Islet of Langerhans (tissue), 1 donor: ENCODE data around the gene AK4.

Source experiments
- FAIRE-seq: peaks from one replicate; lab custom pipeline; 2011; peaks lifted over from hg19 to GRCh38; lab: Jason Lieb, UNC

Gene AK4

GRCh38 chr1:65176591-65176990 lies 28.6 kb downstream of the AK4 start:
- FAIRE-seq: no peak

GRCh38 chr1:65177457-65177856 lies 29.5 kb downstream of the AK4 start:
- no peak for FAIRE-seq

- FAIRE-seq: no peak
Observed at GRCh38 chr1:65178235-65178634, 30.2 kb downstream of the AK4 start.

- FAIRE-seq: no peak
Observed at GRCh38 chr1:65179148-65179547, 31.1 kb downstream of the AK4 start.

GRCh38 chr1:65180977-65181376 lies 33.0 kb downstream of the AK4 start:
- FAIRE-seq: no peak

- FAIRE-seq: no peak
Observed at GRCh38 chr1:65182658-65183268, 34.8 kb downstream of the AK4 start.

GRCh38 chr1:65189576-65190115 lies 41.6 kb downstream of the AK4 start:
- no peak for FAIRE-seq

GRCh38 chr1:65190229-65190628 lies 42.2 kb downstream of the AK4 start:
- FAIRE-seq: no peak

GRCh38 chr1:65193129-65193695 lies 45.2 kb downstream of the AK4 start:
- no peak for FAIRE-seq

- no peak for FAIRE-seq
Observed at GRCh38 chr1:65195495-65196417, 47.8 kb downstream of the AK4 start.

GRCh38 chr1:65196926-65197325 lies 48.9 kb downstream of the AK4 start:
- no peak for FAIRE-seq

GRCh38 chr1:65197636-65198035 lies 49.6 kb downstream of the AK4 start:
- FAIRE-seq: no peak

GRCh38 chr1:65198096-65198495 lies 50.1 kb downstream of the AK4 start:
- FAIRE-seq: no peak

GRCh38 chr1:65200411-65200810 lies 52.4 kb downstream of the AK4 start:
- FAIRE-seq: no peak

- no peak for FAIRE-seq
Observed at GRCh38 chr1:65206836-65207235, 58.8 kb downstream of the AK4 start.

GRCh38 chr1:65207317-65207716 lies 59.3 kb downstream of the AK4 start:
- no peak for FAIRE-seq

- FAIRE-seq: no peak
Observed at GRCh38 chr1:65208563-65208973, 60.6 kb downstream of the AK4 start.

- FAIRE-seq: peak; percentile 83
Observed at GRCh38 chr1:65209005-65209885, 61.2 kb downstream of the AK4 start.

- FAIRE-seq: no peak
Observed at GRCh38 chr1:65210325-65210724, 62.3 kb downstream of the AK4 start.

GRCh38 chr1:65211331-65211730 lies 63.3 kb downstream of the AK4 start:
- no peak for FAIRE-seq

GRCh38 chr1:65213271-65214023 lies 65.4 kb downstream of the AK4 start:
- no peak for FAIRE-seq
